ACC112 (cell line): Measurements from ENCODE around the gene RNF40.

Experiments used
- H2AFZ ChIP-seq: fragments of 200-600 bp; sonication (generic); one replicate; pipeline ENCODE4 v1.6.0; 2017; ENCODE audit warnings: antibody characterized with exemption, low read length; ENCODE audit not compliant: unreplicated experiment
- H3K27ac ChIP-seq: fragments of 200-600 bp; sonication (generic); 2 replicates; pipeline ENCODE4 v1.5.1; 2014; ENCODE audit warnings: low read depth, mild to moderate bottlenecking, antibody characterized with exemption, low read length, moderate library complexity
- H3K27me3 ChIP-seq: fragments of 200-600 bp; sonication (generic); 2 replicates; pipeline ENCODE4 v1.6.1; 2014; ENCODE audit warnings: mild to moderate bottlenecking, antibody characterized with exemption, low read length, moderate library complexity, mixed read lengths; ENCODE audit not compliant: insufficient read depth
- H3K36me3 ChIP-seq: fragments of 200-600 bp; sonication (generic); 2 replicates; pipeline ENCODE4 v1.6.1; 2016; ENCODE audit warnings: mild to moderate bottlenecking, antibody characterized with exemption, low read length, moderate library complexity, mixed read lengths; ENCODE audit not compliant: insufficient read depth
- H3K4me1 ChIP-seq: fragments of 200-600 bp; sonication (generic); one replicate; pipeline ENCODE4 v1.6.1; 2016; ENCODE audit warnings: low read length, mixed read lengths; ENCODE audit not compliant: insufficient read depth, unreplicated experiment, control insufficient read depth
- H3K4me3 ChIP-seq: fragments of 200-600 bp; sonication (generic); 2 replicates; pipeline ENCODE4 v1.5.1; 2014; ENCODE audit warnings: mild to moderate bottlenecking, low read depth, low read length
- H3K79me2 ChIP-seq: fragments of 200-600 bp; sonication (generic); one replicate; pipeline ENCODE4 v1.6.0; 2016; ENCODE audit warnings: low read length; ENCODE audit not compliant: control insufficient read depth, unreplicated experiment, insufficient read depth

Gene RNF40

GRCh38 chr16:30821891-30822290 lies 59.8 kb downstream of the RNF40 start:
- no peak overlapping the region for H3K27ac ChIP-seq
- no peaks in the 10 kb centered on the region for H3K36me3 ChIP-seq
- H3K4me3 ChIP-seq = no peak overlapping the region
- no peaks in the 10 kb centered on the region for H3K79me2 ChIP-seq
- H2AFZ ChIP-seq = no peak overlapping the region
- H3K4me1 ChIP-seq = no peaks in the 10 kb centered on the region
- H3K27me3 ChIP-seq = no peaks in the 10 kb centered on the region
